Gastroesophageal sphincter (tissue), 4 donors: ENCODE measurements around the gene ARF1. TPM values are rescaled to one million over a fixed set of nuclear protein-coding genes. Genes with fewer than 3 reads are reported as not detected.

Source experiments
- ATAC-seq: fragments of 150-250 bp; one replicate; pipeline ENCODE4 v1.9.1; 2016; ENCODE audit warnings: mild to moderate bottlenecking, moderate library complexity
- H3K27ac ChIP-seq, 4 donors: fragments of 200-600 bp; sonication (generic) in 3 of 4; 1 replicate in 3 of 4; 2 replicates in 1 of 4; pipeline ENCODE4 v1.5.1; 2016 to 2019
- H3K27me3 ChIP-seq: fragments of 200-600 bp; sonication (generic); one replicate; pipeline ENCODE4 v1.5.1; 2019
- H3K36me3 ChIP-seq, 2 donors: fragments of 200-600 bp; sonication (generic); one replicate each; pipeline ENCODE4 v1.5.1; 2019; ENCODE audit warnings: control low read depth in 1 of 2
- H3K4me1 ChIP-seq, 3 donors: fragments of 200-600 bp; sonication (generic); 1 replicate in 2 of 3; 2 replicates in 1 of 3; pipeline ENCODE4 v1.5.1; 2016 to 2019; ENCODE audit warnings: control low read depth in 2 of 3
- H3K4me3 ChIP-seq, 2 donors: fragments of 200-600 bp; sonication (generic); one replicate each; pipeline ENCODE4 v1.5.1; 2019; ENCODE audit warnings: mild to moderate bottlenecking in 1 of 2, moderate library complexity in 1 of 2
- H3K9me3 ChIP-seq, 3 donors: fragments of 200-600 bp; sonication (generic); one replicate each; pipeline ENCODE4 v1.5.1; 2017 to 2019; ENCODE audit warnings: control low read depth in 2 of 3
- EP300 ChIP-seq: sonication (generic); formaldehyde crosslinking; IDR thresholded peaks from one replicate; pipeline ENCODE4 v1.6.1; 2017; ENCODE audit warnings: antibody characterized with exemption, mild to moderate bottlenecking
- POLR2A ChIP-seq, 2 donors: fragments of 450-650 bp; IDR thresholded peaks; one replicate each; pipeline ENCODE4 v1.6.1; 2017; ENCODE audit warnings: antibody characterized with exemption in 2 of 2, mild to moderate bottlenecking in 2 of 2, moderate library complexity in 1 of 2
- POLR2AphosphoS5 ChIP-seq: sonication (generic); formaldehyde crosslinking; IDR thresholded peaks from one replicate; pipeline ENCODE4 v1.6.1; 2017; ENCODE audit warnings: antibody characterized with exemption
- WGBS, 2 donors: methylation state at CpG; one replicate each; pipeline ENCODE4 v1.1.5; 2018; ENCODE audit warnings: low coverage in 1 of 2; 5-methylcytosine and 5-hydroxymethylcytosine counted together
- total RNA-seq, 4 donors: library from RNA; depleted of rRNA; stranded (reverse); fragments of >200 nt; gene quantifications; one replicate each; pipeline ENCODE4 v1.1.0, GENCODE V29; 2016
- TF ChIP-seq, protein P1 (sequence below), 4 experiments: fragments of 200-600 bp in 2 of 4; fragments of 450-650 bp in 2 of 4; sonication (generic) in 1 of 4; IDR thresholded peaks; one replicate each; pipeline ENCODE4 v1.5.1; 2017 to 2019; ENCODE audit warnings: antibody characterized with exemption in 4 of 4, mild to moderate bottlenecking in 2 of 4, moderate library complexity in 2 of 4

The ARF1 gene
- total RNA-seq, 4 donors from 2014 or later = 256 to 385 (median 303) TPM

DNA sequence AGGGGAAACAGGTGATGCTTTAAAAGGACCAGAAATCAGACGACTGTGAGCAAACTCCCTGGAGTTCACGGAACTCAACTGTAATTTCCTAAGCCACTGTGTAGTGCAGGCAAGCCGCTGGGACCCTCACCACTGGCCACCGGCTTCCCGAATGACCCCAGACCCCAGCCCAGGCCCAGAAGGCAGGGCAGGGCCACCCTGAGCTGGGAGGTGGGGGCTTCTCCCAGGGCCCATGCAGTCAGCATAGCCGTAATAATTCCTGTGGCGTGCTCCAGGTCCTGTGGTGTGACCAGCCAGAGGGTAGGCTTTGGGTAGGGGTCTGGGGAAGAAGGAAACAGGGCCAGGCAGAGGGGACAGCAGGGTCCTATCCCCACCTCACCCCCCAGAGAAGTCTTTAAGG lies 3.5 kb upstream of the ARF1 start:
- Histone ChIP-seq H3K27me3 (no peaks in the 10 kb centered on the region), H3K27ac (no peak overlapping the region), H3K9me3 (no peaks in the 10 kb centered on the region), H3K4me3 (no peak overlapping the region), H3K4me1 (peaks cover 0 to 27% (median 8%) of the 10 kb centered on the region in 3 donors), H3K36me3 (no peaks in the 10 kb centered on the region)
- 50 to 69% methylated on average over 2 to 3 of the region's 7 CpGs for WGBS, 2 donors
- ATAC-seq = no peak
- TF ChIP-seq POLR2AphosphoS5 = no peak
- no peak for TF ChIP-seq EP300
- no peak for TF ChIP-seq POLR2A (IDR thresholded peaks at IDR 0.05)
- TF ChIP-seq, protein P1, sequence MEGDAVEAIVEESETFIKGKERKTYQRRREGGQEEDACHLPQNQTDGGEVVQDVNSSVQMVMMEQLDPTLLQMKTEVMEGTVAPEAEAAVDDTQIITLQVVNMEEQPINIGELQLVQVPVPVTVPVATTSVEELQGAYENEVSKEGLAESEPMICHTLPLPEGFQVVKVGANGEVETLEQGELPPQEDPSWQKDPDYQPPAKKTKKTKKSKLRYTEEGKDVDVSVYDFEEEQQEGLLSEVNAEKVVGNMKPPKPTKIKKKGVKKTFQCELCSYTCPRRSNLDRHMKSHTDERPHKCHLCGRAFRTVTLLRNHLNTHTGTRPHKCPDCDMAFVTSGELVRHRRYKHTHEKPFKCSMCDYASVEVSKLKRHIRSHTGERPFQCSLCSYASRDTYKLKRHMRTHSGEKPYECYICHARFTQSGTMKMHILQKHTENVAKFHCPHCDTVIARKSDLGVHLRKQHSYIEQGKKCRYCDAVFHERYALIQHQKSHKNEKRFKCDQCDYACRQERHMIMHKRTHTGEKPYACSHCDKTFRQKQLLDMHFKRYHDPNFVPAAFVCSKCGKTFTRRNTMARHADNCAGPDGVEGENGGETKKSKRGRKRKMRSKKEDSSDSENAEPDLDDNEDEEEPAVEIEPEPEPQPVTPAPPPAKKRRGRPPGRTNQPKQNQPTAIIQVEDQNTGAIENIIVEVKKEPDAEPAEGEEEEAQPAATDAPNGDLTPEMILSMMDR (IDR thresholded peaks at IDR 0.05) = no peak

DNA sequence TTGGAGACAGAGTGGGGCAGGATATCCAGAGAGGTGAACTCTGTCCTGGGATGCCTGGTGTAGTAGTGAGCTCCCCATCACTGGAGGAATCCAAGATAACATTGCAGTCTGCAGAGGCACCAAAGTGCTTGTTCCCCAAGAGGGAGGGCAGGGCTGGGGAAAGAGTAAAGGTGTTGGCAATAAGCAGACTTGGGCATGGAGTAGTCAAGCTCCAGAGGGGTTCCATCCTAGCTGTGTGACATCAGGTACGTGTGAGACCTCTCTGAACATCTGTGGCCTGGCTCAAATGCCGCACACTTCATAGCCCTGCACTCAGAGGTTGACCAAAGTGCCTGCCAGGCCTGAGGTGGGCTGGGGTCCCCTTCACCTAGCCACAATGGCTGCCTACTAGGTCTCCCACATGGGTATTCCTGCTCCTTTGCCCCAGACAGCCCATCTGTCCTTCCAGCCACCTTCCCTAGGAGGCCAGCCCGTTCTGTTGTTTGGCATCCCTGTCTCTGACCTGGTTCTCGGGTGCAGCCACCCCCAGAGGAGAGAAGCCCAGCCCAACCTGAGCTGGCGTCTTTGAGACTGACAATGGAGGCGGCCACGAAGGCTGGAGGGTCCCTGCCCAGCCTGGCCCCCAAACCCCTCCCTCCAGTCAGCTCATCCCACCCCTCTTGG lies 2.8 kb upstream of the ARF1 start:
- TF ChIP-seq POLR2AphosphoS5 (no peak), POLR2A (IDR thresholded peaks at IDR 0.05) (no peak), EP300 (no peak)
- TF ChIP-seq, protein P1 (IDR thresholded peaks at IDR 0.05) = no peak
- no peak for ATAC-seq
- Histone ChIP-seq H3K36me3 (no peaks in the 10 kb centered on the region), H3K9me3 (no peaks in the 10 kb centered on the region), H3K4me1 (peaks cover under 1 to 34% (median 13%) of the 10 kb centered on the region in 3 donors), H3K27ac (no peak overlapping the region), H3K4me3 (no peak overlapping the region), H3K27me3 (no peaks in the 10 kb centered on the region)
- 79% methylated on average over 2 of the region's 7 CpGs; no CpG with 5 or more reads in 1 of the 2 donors for WGBS, 2 donors

DNA sequence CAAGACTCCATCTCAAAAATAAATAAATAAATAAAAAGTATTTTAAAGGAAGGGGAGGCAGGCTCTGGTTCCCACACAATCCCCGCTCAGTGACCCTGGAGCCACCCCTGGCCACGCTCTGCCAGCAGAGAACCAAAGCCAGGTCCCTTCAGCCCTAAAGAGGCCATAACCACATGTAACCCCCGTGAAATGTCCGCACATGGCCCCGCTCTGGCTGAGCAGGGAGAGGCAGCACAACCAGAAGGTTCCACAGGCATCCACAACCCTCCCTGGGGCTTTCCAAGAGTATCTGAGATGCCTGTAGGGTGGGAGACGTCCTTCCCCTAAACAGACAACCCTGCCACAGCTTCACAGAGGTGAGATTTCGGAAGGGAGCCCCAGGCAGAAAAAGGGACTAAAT lies 1.4 kb upstream of the ARF1 start:
- Histone ChIP-seq H3K27ac (peak overlapping the region in 1 of 4 donors; percentile 100), H3K4me3 (peak overlapping the region in 1 of 2 donors; percentile 99)
- no peak for ATAC-seq

DNA sequence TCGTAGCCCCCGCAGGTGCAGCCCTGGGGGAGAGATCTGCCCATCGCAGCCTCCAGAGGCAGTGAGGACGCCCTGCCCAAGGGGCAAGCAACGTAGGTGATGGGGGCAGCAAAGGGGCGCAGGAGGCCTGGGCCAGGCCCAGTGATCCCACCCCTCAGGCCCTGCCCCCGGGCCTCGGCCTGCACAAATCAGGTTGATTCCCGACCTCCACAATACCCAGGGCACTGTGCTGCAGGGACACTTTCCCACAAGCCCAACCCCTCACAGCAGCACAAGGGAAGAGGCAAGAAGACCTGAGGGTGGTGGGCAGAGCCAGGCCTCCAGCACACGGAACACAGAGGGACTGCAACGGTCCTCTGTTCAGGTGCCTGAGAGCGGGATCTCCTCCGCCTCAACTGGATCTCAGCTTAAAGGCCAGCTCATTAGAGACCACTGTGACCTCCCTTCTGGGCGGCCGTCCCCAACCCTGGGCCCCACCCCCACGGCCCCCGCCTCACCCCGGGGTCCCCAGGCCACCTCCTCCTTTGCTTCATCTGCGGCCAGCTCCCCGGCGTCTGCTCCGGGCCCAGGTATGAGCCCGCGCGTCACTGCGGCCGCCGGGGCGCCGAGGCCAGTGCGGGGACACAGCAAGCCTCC lies 812 bp upstream of the ARF1 start:
- WGBS, 2 donors = 90% methylated on average over 2 of the region's 31 CpGs; no CpG with 5 or more reads in 1 of the 2 donors
- Histone ChIP-seq H3K4me1 (peaks cover 5 to 54% (median 33%) of the 10 kb centered on the region in 3 donors), H3K27me3 (no peaks in the 10 kb centered on the region), H3K9me3 (no peaks in the 10 kb centered on the region), H3K27ac (peak overlapping the region; percentile 14 to 100 (median 94)), H3K4me3 (peak overlapping the region; percentile 89 to 99), H3K36me3 (no peaks in the 10 kb centered on the region)
- TF ChIP-seq, protein P1 (IDR thresholded peaks at IDR 0.05) = no peak
- TF ChIP-seq EP300 = no peak
- peak; percentile 19 for ATAC-seq

More for the DNA sequence above, 1.4 kb upstream of the ARF1 start:
- WGBS, 2 donors = 86% methylated on average over 6 of the region's 7 CpGs; no CpG with 5 or more reads in 1 of the 2 donors
- no peaks in the 10 kb centered on the region for H3K9me3 ChIP-seq
- TF ChIP-seq EP300 = no peak
- TF ChIP-seq POLR2A (IDR thresholded peaks at IDR 0.05) = no peak
- TF ChIP-seq POLR2AphosphoS5 = no peak
- TF ChIP-seq, protein P1 (IDR thresholded peaks at IDR 0.05) = no peak
- H3K27me3 ChIP-seq = no peaks in the 10 kb centered on the region
- no peaks in the 10 kb centered on the region for H3K36me3 ChIP-seq
- peaks cover 5 to 48% (median 27%) of the 10 kb centered on the region in 3 donors for H3K4me1 ChIP-seq
